NB4 (cell line): Measurements from ENCODE around the gene SWT1.

Source experiments
- POLR2A ChIP-seq: IDR thresholded peaks from 2 replicates; pipeline ENCODE4 v1.6.1; 2011; ENCODE audit warnings: mild to moderate bottlenecking; ENCODE audit not compliant: insufficient read length; ENCODE audit errors: extremely low read depth
- TF ChIP-seq, protein P1 (sequence below): IDR thresholded peaks from one replicate; pipeline ENCODE4 v1.5.1; 2012; ENCODE audit warnings: low read depth, low read length
- TF ChIP-seq, protein P2 (sequence below): IDR thresholded peaks from 2 replicates; pipeline ENCODE4 v1.6.1; 2011; ENCODE audit warnings: low read depth, low read length

DNA sequence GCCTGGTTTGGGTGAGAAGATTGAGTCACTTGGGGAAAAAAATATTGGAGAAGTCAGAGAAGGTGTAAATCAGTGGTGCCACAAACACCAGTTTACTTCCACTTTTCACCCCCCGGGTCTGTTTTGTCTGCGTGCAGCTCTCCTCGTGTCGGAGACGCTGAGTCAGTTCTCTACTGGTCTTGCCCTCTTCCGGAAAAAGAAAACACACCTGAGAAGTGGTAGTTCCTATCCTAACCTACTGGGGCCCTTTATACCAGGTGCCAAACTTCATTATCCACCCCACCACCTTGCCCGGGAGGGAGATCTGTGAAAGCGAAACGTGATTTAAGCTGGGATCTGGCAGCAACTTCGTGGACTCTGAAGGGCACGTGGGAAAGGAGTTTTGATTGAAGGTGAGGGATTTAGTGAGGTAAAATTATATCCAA is 160.9 kb downstream of the SWT1 start:
- TF ChIP-seq, protein P1, sequence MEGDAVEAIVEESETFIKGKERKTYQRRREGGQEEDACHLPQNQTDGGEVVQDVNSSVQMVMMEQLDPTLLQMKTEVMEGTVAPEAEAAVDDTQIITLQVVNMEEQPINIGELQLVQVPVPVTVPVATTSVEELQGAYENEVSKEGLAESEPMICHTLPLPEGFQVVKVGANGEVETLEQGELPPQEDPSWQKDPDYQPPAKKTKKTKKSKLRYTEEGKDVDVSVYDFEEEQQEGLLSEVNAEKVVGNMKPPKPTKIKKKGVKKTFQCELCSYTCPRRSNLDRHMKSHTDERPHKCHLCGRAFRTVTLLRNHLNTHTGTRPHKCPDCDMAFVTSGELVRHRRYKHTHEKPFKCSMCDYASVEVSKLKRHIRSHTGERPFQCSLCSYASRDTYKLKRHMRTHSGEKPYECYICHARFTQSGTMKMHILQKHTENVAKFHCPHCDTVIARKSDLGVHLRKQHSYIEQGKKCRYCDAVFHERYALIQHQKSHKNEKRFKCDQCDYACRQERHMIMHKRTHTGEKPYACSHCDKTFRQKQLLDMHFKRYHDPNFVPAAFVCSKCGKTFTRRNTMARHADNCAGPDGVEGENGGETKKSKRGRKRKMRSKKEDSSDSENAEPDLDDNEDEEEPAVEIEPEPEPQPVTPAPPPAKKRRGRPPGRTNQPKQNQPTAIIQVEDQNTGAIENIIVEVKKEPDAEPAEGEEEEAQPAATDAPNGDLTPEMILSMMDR = no peak
- TF ChIP-seq, protein P2, sequence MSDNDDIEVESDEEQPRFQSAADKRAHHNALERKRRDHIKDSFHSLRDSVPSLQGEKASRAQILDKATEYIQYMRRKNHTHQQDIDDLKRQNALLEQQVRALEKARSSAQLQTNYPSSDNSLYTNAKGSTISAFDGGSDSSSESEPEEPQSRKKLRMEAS = no peak; the same call in 1 of the 2 replicates
- no peak for TF ChIP-seq POLR2A
